DMS 273 (cell line): ENCODE results near the gene ZNF626.
"Not testable (repeated sequence)": the region's sequence is repeated elsewhere in the genome, so short reads cannot be mapped to it uniquely, and the experiment has no call there.

Source experiments
- DNase-seq: peaks from one replicate; lab custom pipeline; 2025; ENCODE audit not compliant: unreplicated experiment; lab: John Stamatoyannopoulos, UW

The ZNF626 gene

GRCh38 chr19:20661150-20661819 lies at the start of gene ZNF626:
ZNF626 (minus strand) TSS chr19:20661571; CDS start chr19:20661446, 125 bp downstream.
- DNase-seq = peak; percentile 97

DNA sequence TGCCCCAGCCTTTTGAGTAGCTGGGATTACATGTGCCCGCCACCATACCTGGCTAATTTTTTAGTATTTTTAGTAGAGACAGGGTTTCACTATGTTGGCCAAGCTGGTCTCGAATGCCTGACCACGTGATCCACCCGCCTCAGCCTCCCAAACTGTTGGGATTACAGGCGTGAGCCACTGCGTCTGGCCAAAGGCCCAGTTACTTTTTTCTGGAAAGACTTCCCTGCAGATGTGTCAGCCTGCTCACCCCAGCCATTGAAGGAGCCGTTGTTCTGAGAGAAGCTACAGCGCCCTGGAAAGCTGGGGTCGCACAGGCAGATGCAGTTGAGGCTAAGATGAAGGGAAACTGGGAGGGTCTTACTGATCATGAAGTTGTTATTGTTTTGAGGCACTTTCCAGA lies 7.9 kb upstream of the ZNF626 start:
- no peak for DNase-seq

DNA sequence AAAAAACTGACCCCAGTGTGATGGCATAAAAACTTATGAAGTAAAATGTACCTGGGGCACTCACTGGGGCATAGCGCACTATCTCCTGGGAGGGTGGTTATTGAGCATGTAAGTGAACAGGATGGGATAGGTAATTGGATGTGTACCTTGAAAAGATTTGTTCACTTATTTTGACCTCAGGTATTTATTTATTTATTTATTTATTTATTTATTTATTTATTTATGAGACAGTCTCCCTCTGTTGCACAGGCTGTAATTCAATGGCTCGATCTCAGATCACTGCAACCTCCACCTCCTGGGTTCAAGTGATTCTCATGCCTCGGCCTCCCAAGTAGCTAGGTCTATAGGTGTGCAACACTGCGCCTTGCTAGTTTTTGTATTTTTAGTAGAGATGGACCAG lies 5.9 kb upstream of the ZNF626 start:
- DNase-seq = no peak

GRCh38 chr19:20664901-20665781 lies 3.8 kb upstream of the ZNF626 start:
- no peak for DNase-seq

- DNase-seq = not testable (repeated sequence)
These were observed 3.1 kb upstream of the ZNF626 start for GRCh38 chr19:20664475-20664874.

GRCh38 chr19:20662421-20663105 lies 1.2 kb upstream of the ZNF626 start:
- peak; percentile 4 for DNase-seq

- DNase-seq = no peak
These were observed 764 bp downstream of the ZNF626 start for GRCh38 chr19:20660473-20661140.

- no peak for DNase-seq
These were observed 20.8 kb downstream of the ZNF626 start for GRCh38 chr19:20640545-20640944.

- DNase-seq = no peak
These were observed 21.3 kb downstream of the ZNF626 start for GRCh38 chr19:20640023-20640422.

GRCh38 chr19:20624560-20624959 lies 36.8 kb downstream of the ZNF626 start:
- DNase-seq = not testable (repeated sequence)

DNA sequence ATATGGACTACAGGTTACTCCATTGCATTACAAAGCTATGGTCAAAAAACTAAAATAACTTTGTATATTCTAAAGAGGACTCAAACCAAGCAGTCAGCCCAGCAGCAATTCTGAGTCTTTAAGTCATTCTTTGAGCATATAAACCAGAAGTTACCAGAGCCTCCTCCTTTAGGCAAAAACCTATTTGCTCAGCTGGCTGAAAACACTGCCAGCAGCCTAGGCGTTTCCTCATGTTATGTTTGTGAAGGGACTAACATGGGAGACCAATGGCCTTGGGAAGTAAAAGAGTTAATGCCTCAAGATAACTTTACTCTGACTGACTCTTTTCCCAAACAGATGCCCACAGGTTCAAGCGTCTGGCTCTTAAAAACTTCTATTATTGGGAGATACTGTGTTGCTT lies 45.3 kb downstream of the ZNF626 start:
- no peak for DNase-seq

DNA sequence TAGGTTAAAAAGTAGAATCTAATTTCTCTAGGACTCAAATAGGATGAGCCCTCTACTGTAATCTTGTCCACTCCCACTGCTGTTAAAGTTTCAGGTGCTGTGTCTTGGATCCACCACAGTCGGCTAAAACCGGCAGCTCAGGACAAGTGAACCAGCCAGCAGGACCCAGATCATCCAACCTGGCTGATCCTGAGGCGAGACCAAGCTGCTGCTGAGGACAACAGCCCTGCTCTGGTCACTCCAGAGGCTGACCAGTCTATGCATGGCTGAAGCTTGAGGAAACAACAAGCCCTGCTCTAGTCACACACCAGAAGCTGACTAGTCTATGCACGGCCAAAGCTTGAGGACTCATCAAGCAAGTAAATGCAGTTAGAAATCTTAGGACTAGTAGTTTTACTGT lies 46.4 kb downstream of the ZNF626 start:
- not testable (repeated sequence) for DNase-seq

GRCh38 chr19:20612711-20613316 lies 48.6 kb downstream of the ZNF626 start:
- no peak for DNase-seq

DNA sequence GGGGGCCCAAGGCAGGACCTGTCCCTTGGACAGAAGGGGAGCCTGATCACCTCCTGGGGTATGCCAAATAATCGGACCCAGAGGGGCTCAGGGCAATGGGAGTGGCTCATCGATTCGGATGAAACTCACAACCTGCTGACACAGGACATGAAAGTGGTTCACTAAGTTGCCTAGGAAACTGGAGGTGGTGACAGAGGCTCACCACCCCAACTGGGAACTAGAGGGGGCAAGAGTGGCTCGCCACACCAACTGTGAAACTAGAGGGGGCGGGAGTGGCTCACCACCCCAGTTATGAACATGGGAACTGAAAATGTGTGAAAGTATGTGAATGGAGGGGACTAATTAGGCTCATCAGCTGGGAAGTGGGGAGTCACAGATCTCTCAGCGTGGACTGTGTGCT lies 49.5 kb downstream of the ZNF626 start:
- DNase-seq = no peak

GRCh38 chr19:20607943-20608342 lies 53.4 kb downstream of the ZNF626 start:
- DNase-seq = no peak
